ENCODE data around the gene RADIL. TPM values are rescaled to one million over a fixed set of nuclear protein-coding genes. Genes with fewer than 3 reads are reported as not detected.

RADIL gene
- total and polyA plus RNA-seq, 2 of the 13 experiments (the other 11 are each of a cell fraction or from before 2014, with no cell fraction given) = 0.05 to 0.09 TPM

GRCh38 chr7:4815609-4816418 lies 67.7 kb downstream of the RADIL start (continued):
- TF ChIP-seq SP2 (CRISPR knock-in tag; IDR thresholded peaks at IDR 0.05) (no peak), ISL2 (CRISPR knock-in tag; IDR thresholded peaks at IDR 0.05) (no peak), ZHX1 (CRISPR knock-in tag; IDR thresholded peaks at IDR 0.05; ENCODE audit: low read depth) (no peak), PITX1 (CRISPR knock-in tag; IDR thresholded peaks at IDR 0.05) (0 out of 2 replicates have a peak, but pooled peaks have one; percentile 29)

GRCh38 chr7:4815121-4815520 lies 68.4 kb downstream of the RADIL start:
- no peak overlapping the region for H3K9ac ChIP-seq (ENCODE audit: insufficient read depth, low read depth, low read length)
- H3K4me3 ChIP-seq (replicated peaks in 1 of 3; ENCODE audit: insufficient read depth in 1 of 3, low read depth in 2 of 3, low read length in 3 of 3) = no peak overlapping the region
- no peak for FAIRE-seq
- BruUV-seq (replicated peaks) = no TSS peak
- peaks cover 11 to 62% of the 10 kb centered on the region in 2 experiments for H3K27me3 ChIP-seq (ENCODE audit: control insufficient read depth in 1 of 2, insufficient read depth in 2 of 2, low read length in 2 of 2)
- no peak overlapping the region for H3K27ac ChIP-seq (ENCODE audit: extremely low read length, insufficient read depth, low read length)
- H4K20me1 ChIP-seq (ENCODE audit: insufficient read depth, low read length) = no peaks in the 10 kb centered on the region
- no peak for ATAC-seq
- no peak overlapping the region for H2AFZ ChIP-seq (ENCODE audit: low read length)
- peaks cover 7% of the 10 kb centered on the region; the same call in 1 of the 2 replicates for H3K4me1 ChIP-seq (ENCODE audit: insufficient read depth, low read length)
- no peaks in the 10 kb centered on the region for H3K79me2 ChIP-seq (ENCODE audit: insufficient read depth, low read length)
- ChIA-PET POLR2A (no interaction called here), CTCF (ENCODE audit: low intra/inter-chr PET ratio, low total read pairs) (no interaction called here)
- H3K36me3 ChIP-seq (replicated peaks in 1 of 2; ENCODE audit: control insufficient read depth in 1 of 2, insufficient read depth in 2 of 2, low read length in 2 of 2) = no peaks in the 10 kb centered on the region
- intact Hi-C loops (cut with micrococcal nuclease; ENCODE audit: unreplicated experiment) (no loop called here), in situ Hi-C loops (cut with HindIII; ENCODE audit: extremely low pct_ligation_motif_present, low pct_unique_long_range_greater_than_20kb) (no loop called here)
- H3K4me2 ChIP-seq (ENCODE audit: low read depth, low read length) = no peak overlapping the region
- no peak for DNase-seq (ENCODE audit: low spot score)
- no peaks in the 10 kb centered on the region for H3K9me3 ChIP-seq (ENCODE audit: low read length)
- 76% methylated on average over 11 of the region's 14 CpGs for WGBS (ENCODE audit: low lambda C conversion rate)
- no peak for TF ChIP-seq MBNL3 (CRISPR knock-in tag; conservative IDR thresholded peaks at IDR 0.05)
- TF ChIP-seq ZNF510 (CRISPR knock-in tag; IDR thresholded peaks at IDR 0.05; ENCODE audit: low read depth) = no peak
- TF ChIP-seq ZNF432 (CRISPR knock-in tag; IDR thresholded peaks at IDR 0.05; ENCODE audit: borderline replicate concordance) = no peak
- no peak for TF ChIP-seq TSC22D2 (CRISPR knock-in tag; IDR thresholded peaks at IDR 0.05; ENCODE audit: borderline replicate concordance)
- no peak for TF ChIP-seq MLXIP (CRISPR knock-in tag; IDR thresholded peaks at IDR 0.05; ENCODE audit: borderline replicate concordance)
- no peak for TF ChIP-seq HNF1B (CRISPR knock-in tag; IDR thresholded peaks at IDR 0.05)
